H1 (cell line): Measurements from ENCODE around the gene GDAP2. TPM values are rescaled to one million over a fixed set of nuclear protein-coding genes. Genes with fewer than 3 reads are reported as not detected.

Experiments
- NANOG ChIP-seq: IDR thresholded peaks from 2 replicates; pipeline ENCODE4 v1.6.1; 2011; ENCODE audit warnings: low read length, low read depth, mild to moderate bottlenecking, inconsistent platforms; ENCODE audit not compliant: insufficient read depth, poor library complexity, severe bottlenecking
- RAD21 ChIP-seq, 2 experiments: IDR thresholded peaks in 1 of 2; conservative IDR thresholded peaks in 1 of 2; 2 replicates each; pipeline ENCODE4 v1.6.1; 2011; ENCODE audit warnings: low read depth in 2 of 2, low read length in 2 of 2, improper control_type of control experiment in 1 of 2, inconsistent platforms in 1 of 2, mild to moderate bottlenecking in 1 of 2, moderate library complexity in 1 of 2
- polyA plus RNA-seq, 7 experiments: library from polyadenylated mRNA; depleted of rRNA in 3 of 7; stranded (reverse) in 5 of 7; unstranded in 2 of 7; fragments of >200 nt in 5 of 7; fragments of 200-250 nt in 2 of 7; gene quantifications; 1 replicate in 5 of 7; 2 replicates in 1 of 7; 4 replicates in 1 of 7; pipeline versions ENCODE4 v1.2.1 to v1.2.3, GENCODE V29; 2011 to 2013; ENCODE audit warnings: missing spikeins in 2 of 7, mixed read lengths in 2 of 7
- total RNA-seq: library from RNA; stranded (reverse); fragmentation: NEBNext Ultra II Directional; extraction: Animal tissue kit (Norgen Biotek cat#: 25700); gene quantifications from 2 replicates; pipeline ENCODE4 v1.2.1, GENCODE V29; 2021

Gene GDAP2
- total and polyA plus RNA-seq, 2 of the 8 experiments (the other 6 are each of a cell fraction or from before 2014, with no cell fraction given), result 8.6 to 27.8 TPM

- TF ChIP-seq NANOG (peak; percentile 73), RAD21 (IDR thresholded peaks at IDR 0.05 in 1 of 2, conservative IDR thresholded peaks at IDR 0.05 in 1 of 2; ENCODE audit: low read depth in 2 of 2, low read length in 2 of 2) (peak; percentile 44 to 52; a peak in 3 of 4 replicates)
Measured at GRCh38 chr1:117842408-117843170, 86.8 kb downstream of the GDAP2 start (continued).
